PC-3 (cell line): ENCODE measurements around the gene GAS2. TPM values are rescaled to one million over a fixed set of nuclear protein-coding genes. Genes with fewer than 3 reads are reported as not detected.

Source experiments
- ATAC-seq: fragments of 200-7000 bp; cut with Tn5 transposase; 2 replicates; pipeline ENCODE4 v1.9.1; 2020; ENCODE audit warnings: mild to moderate bottlenecking, moderate library complexity
- BruUV-seq: library from RNA; stranded (reverse); fragments of 400-500 nt; replicated peaks from 2 replicates; lab custom pipeline; 2021; lab: Mats Ljungman, UMichigan
- CTCF ChIA-PET: fragments of 300-600 bp; sonication (Branson Sonifier 250); formaldehyde crosslinking; loops from one replicate; lab custom pipeline; 2022; ENCODE audit warnings: antibody characterized with exemption; lab: Charles Lee
- POLR2A ChIA-PET: fragments of 300-600 bp; sonication (Branson Sonifier 250); formaldehyde crosslinking; loops from one replicate; lab custom pipeline; 2022; ENCODE audit warnings: antibody characterized with exemption; ENCODE audit not compliant: unreplicated experiment; lab: Charles Lee
- DNase-seq: peaks from one replicate; pipeline ENCODE4 v3.0.0-alpha.2; 2015
- H2AFZ ChIP-seq: fragments of 300-600 bp; sonication (generic); 2 replicates; pipeline ENCODE4 v1.6.0; 2016; ENCODE audit warnings: antibody characterized with exemption, low read length
- H3F3A ChIP-seq: fragments of 300-600 bp; sonication (generic); one replicate; pipeline ENCODE4 v1.6.0; 2017; ENCODE audit warnings: antibody characterized with exemption, low read length, control low read depth, mild to moderate bottlenecking; ENCODE audit not compliant: unreplicated experiment
- H3K27ac ChIP-seq: fragments of 300-600 bp; sonication (generic); 2 replicates; pipeline ENCODE4 v1.5.1; 2016; ENCODE audit warnings: mild to moderate bottlenecking, low read length
- H3K27me3 ChIP-seq: fragments of 300-600 bp; sonication (generic); 2 replicates; pipeline ENCODE4 v1.6.1; 2016; ENCODE audit warnings: low read length, mixed read lengths
- H3K36me3 ChIP-seq: fragments of 300-600 bp; sonication (generic); 2 replicates; pipeline ENCODE4 v1.6.1; 2016; ENCODE audit warnings: low read depth, mixed run types, low read length, mixed read lengths
- H3K4me1 ChIP-seq: fragments of 300-600 bp; sonication (generic); 2 replicates; pipeline ENCODE4 v1.5.1; 2016; ENCODE audit warnings: low read length; ENCODE audit not compliant: insufficient read depth
- H3K4me2 ChIP-seq: fragments of 300-600 bp; sonication (generic); 2 replicates; pipeline ENCODE4 v1.6.0; 2016; ENCODE audit warnings: low read length
- H3K4me3 ChIP-seq: fragments of 300-600 bp; sonication (generic); 2 replicates; pipeline ENCODE4 v1.5.1; 2016; ENCODE audit warnings: mild to moderate bottlenecking, low read length, mixed read lengths
- H3K79me2 ChIP-seq: fragments of 300-600 bp; sonication (generic); 2 replicates; pipeline ENCODE4 v1.6.1; 2017; ENCODE audit warnings: low read length, mixed read lengths
- H3K9ac ChIP-seq: fragments of 300-600 bp; sonication (generic); 2 replicates; pipeline ENCODE4 v1.6.0; 2016; ENCODE audit warnings: mild to moderate bottlenecking, low read length
- H3K9me2 ChIP-seq: fragments of 300-600 bp; sonication (generic); replicated peaks from 2 replicates; pipeline ENCODE4 v1.6.1; 2016; ENCODE audit warnings: mixed run types, low read length, mixed read lengths
- H3K9me3 ChIP-seq: fragments of 300-600 bp; sonication (generic); 2 replicates; pipeline ENCODE4 v1.6.1; 2016; ENCODE audit warnings: low read length, mixed read lengths
- H4K20me1 ChIP-seq: fragments of 300-600 bp; sonication (generic); 2 replicates; pipeline ENCODE4 v1.6.1; 2016; ENCODE audit warnings: low read length, mixed read lengths
- CTCF ChIP-seq: fragments of 300-600 bp; sonication (generic); conservative IDR thresholded peaks from 2 replicates; pipeline ENCODE4 v1.5.1; 2017; ENCODE audit warnings: antibody characterized with exemption, low read depth, mild to moderate bottlenecking, low read length
- EZH2 ChIP-seq: fragments of 300-600 bp; sonication (generic); IDR thresholded peaks from one replicate; pipeline ENCODE4 v1.6.1; 2017; ENCODE audit warnings: antibody characterized with exemption, mild to moderate bottlenecking, low read length; ENCODE audit not compliant: unreplicated experiment
- EZH2phosphoT487 ChIP-seq: fragments of 300-600 bp; sonication (generic); IDR thresholded peaks from 2 replicates; pipeline ENCODE4 v1.6.1; 2018; ENCODE audit warnings: mild to moderate bottlenecking, antibody characterized with exemption, low read length, borderline replicate concordance
- intact Hi-C: fragments of 100-400 bp; cut with micrococcal nuclease; formaldehyde crosslinking; loops from 2 replicates; pipeline ENCODE4 v1.9.0; 2023
- total RNA-seq: library from RNA; depleted of rRNA; stranded (reverse); fragments of >200 nt; gene quantifications from 2 replicates; pipeline ENCODE4 v1.2.3, GENCODE V29; 2014

Gene GAS2
- total RNA-seq, 1 experiment from 2014 or later = not detected

GRCh38 chr11:22798901-22799300, 132.5 kb downstream of the GAS2 start:
- Histone ChIP-seq H3K79me2 (no peaks in the 10 kb centered on the region), H3K4me1 (no peaks in the 10 kb centered on the region), H3K36me3 (no peaks in the 10 kb centered on the region), H3K27me3 (0 out of 2 replicates have a peak, but pooled peaks cover 3% of the 10 kb centered on the region), H3F3A (no peaks in the 10 kb centered on the region), H3K9me2 (no peaks in the 10 kb centered on the region), H3K9ac (no peak overlapping the region), H2AFZ (no peak overlapping the region), H3K4me3 (no peak overlapping the region), H4K20me1 (no peaks in the 10 kb centered on the region), H3K4me2 (no peak overlapping the region), H3K9me3 (no peaks in the 10 kb centered on the region), H3K27ac (no peak overlapping the region)
- no peak for TF ChIP-seq CTCF
- no peak for TF ChIP-seq EZH2phosphoT487
- TF ChIP-seq EZH2 = no peak
- BruUV-seq = no TSS peak
- POLR2A ChIA-PET = no interaction called here
- CTCF ChIA-PET = no interaction called here
- intact Hi-C loops = no loop called here
- DNase-seq = no peak
- no peak for ATAC-seq

- Histone ChIP-seq H3K9ac (no peak overlapping the region), H3K36me3 (no peaks in the 10 kb centered on the region), H3F3A (no peaks in the 10 kb centered on the region), H3K27ac (no peak overlapping the region), H3K79me2 (no peaks in the 10 kb centered on the region), H3K4me3 (no peak overlapping the region), H4K20me1 (no peaks in the 10 kb centered on the region), H3K4me1 (no peaks in the 10 kb centered on the region), H3K9me2 (no peaks in the 10 kb centered on the region), H2AFZ (no peak overlapping the region), H3K27me3 (0 out of 2 replicates have a peak, but pooled peaks cover 3% of the 10 kb centered on the region), H3K9me3 (no peaks in the 10 kb centered on the region), H3K4me2 (no peak overlapping the region)
- ChIA-PET CTCF (interaction anchor here (0.6 kb wide), 1 partner anchor 9 kb away, joined by 3 read pairs; no protein-coding TSS in a partner anchor), POLR2A (no interaction called here)
- intact Hi-C loops = no loop called here
- BruUV-seq = no TSS peak
- DNase-seq (no peak), ATAC-seq (no peak)
- TF ChIP-seq EZH2 (no peak), CTCF (no peak), EZH2phosphoT487 (no peak)
These were observed 134.1 kb downstream of the GAS2 start for GRCh38 chr11:22800482-22800881.

DNA sequence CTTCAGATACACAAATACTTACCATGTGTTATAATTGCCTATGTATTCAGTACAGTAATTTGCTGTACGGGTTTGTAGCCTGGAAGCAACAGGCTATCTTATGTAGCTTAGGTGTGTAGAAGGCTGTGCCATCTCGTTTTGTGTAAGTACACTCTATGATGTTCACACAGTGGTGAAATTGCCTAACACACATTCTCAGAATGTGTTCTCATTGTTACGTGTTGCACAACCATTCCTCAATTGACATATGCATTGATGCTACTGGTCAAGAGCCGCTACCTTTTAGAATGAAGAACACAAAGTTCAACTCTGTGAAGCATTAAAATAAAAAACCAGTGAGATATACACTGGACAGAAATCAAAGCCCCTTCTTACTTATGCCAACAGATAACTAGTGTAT, 136.4 kb downstream of the GAS2 start:
- ChIA-PET POLR2A (no interaction called here), CTCF (no interaction called here)
- Histone ChIP-seq H3K9ac (no peak overlapping the region), H4K20me1 (no peaks in the 10 kb centered on the region), H3K36me3 (no peaks in the 10 kb centered on the region), H3K9me3 (no peaks in the 10 kb centered on the region), H3K4me2 (no peak overlapping the region), H3K79me2 (no peaks in the 10 kb centered on the region), H3K9me2 (no peaks in the 10 kb centered on the region), H3F3A (no peaks in the 10 kb centered on the region), H2AFZ (no peak overlapping the region), H3K27ac (no peak overlapping the region), H3K27me3 (0 out of 2 replicates have a peak, but pooled peaks cover 3% of the 10 kb centered on the region), H3K4me1 (peaks cover 6% of the 10 kb centered on the region), H3K4me3 (no peak overlapping the region)
- ATAC-seq = no peak
- BruUV-seq = no TSS peak
- DNase-seq = no peak
- TF ChIP-seq EZH2 (no peak), EZH2phosphoT487 (no peak), CTCF (no peak)
- intact Hi-C loops = no loop called here
